Neural progenitor cell (in vitro differentiated cells): ENCODE measurements around the gene UCN. TPM values are rescaled to one million over a fixed set of nuclear protein-coding genes. Genes with fewer than 3 reads are reported as not detected.

Experiments used
- DNase-seq: peaks from one replicate; pipeline ENCODE4 v3.0.0-alpha.2; 2016; ENCODE audit warnings: low spot score
- H2AFZ ChIP-seq: fragments of 200-600 bp; sonication (generic); replicated peaks from 2 replicates; pipeline ENCODE4 v1.6.1; 2016; ENCODE audit warnings: antibody characterized with exemption
- H3F3A ChIP-seq: fragments of 200-600 bp; sonication (generic); 2 replicates; pipeline ENCODE4 v1.6.1; 2016; ENCODE audit warnings: antibody characterized with exemption, low read depth
- H3K27ac ChIP-seq: fragments of 200-600 bp; sonication (generic); 2 replicates; pipeline ENCODE4 v1.5.1; 2016; ENCODE audit warnings: mild to moderate bottlenecking
- H3K27me3 ChIP-seq: fragments of 200-600 bp; sonication (generic); 2 replicates; pipeline ENCODE4 v1.6.1; 2016; ENCODE audit warnings: mild to moderate bottlenecking, moderate library complexity
- H3K36me3 ChIP-seq: fragments of 200-600 bp; sonication (generic); 2 replicates; pipeline ENCODE4 v1.5.1; 2016
- H3K4me1 ChIP-seq: fragments of 200-600 bp; sonication (generic); 2 replicates; pipeline ENCODE4 v1.6.1; 2016; ENCODE audit warnings: mixed run types
- H3K4me2 ChIP-seq: fragments of 200-600 bp; sonication (generic); 2 replicates; pipeline ENCODE4 v1.6.1; 2016
- H3K4me3 ChIP-seq: fragments of 200-600 bp; sonication (generic); 2 replicates; pipeline ENCODE4 v1.5.1; 2016
- H3K79me2 ChIP-seq: fragments of 200-600 bp; sonication (generic); 2 replicates; pipeline ENCODE4 v1.6.1; 2016; ENCODE audit warnings: low read depth
- H3K9ac ChIP-seq: fragments of 200-600 bp; sonication (generic); 2 replicates; pipeline ENCODE4 v1.6.1; 2016
- H3K9me3 ChIP-seq: fragments of 200-600 bp; sonication (generic); 2 replicates; pipeline ENCODE4 v1.5.1; 2016; ENCODE audit warnings: low read depth
- H4K20me1 ChIP-seq: fragments of 200-600 bp; sonication (generic); 2 replicates; pipeline ENCODE4 v1.6.1; 2016; ENCODE audit warnings: low read depth
- H3K27ac Mint-ChIP-seq: 3 replicates; pipeline ENCODE4 v1.8.0; 2021; ENCODE audit warnings: mixed read lengths
- H3K27me3 Mint-ChIP-seq: 2 replicates; pipeline ENCODE4 v1.8.0; 2022; ENCODE audit warnings: low read depth, mild to moderate bottlenecking, inconsistent platforms, moderate library complexity, mixed read lengths; ENCODE audit not compliant: insufficient read depth
- H3K36me3 Mint-ChIP-seq: 3 replicates; pipeline ENCODE4 v1.8.0; 2021; ENCODE audit warnings: mixed read lengths
- H3K4me1 Mint-ChIP-seq: 3 replicates; pipeline ENCODE4 v1.8.0; 2021; ENCODE audit warnings: mixed read lengths
- H3K4me3 Mint-ChIP-seq: 3 replicates; pipeline ENCODE4 v1.8.0; 2021; ENCODE audit warnings: mild to moderate bottlenecking, moderate library complexity, mixed read lengths
- H3K9me3 Mint-ChIP-seq: 3 replicates; pipeline ENCODE4 v1.8.0; 2020; ENCODE audit warnings: mixed read lengths
- CTCF ChIP-seq: fragments of 200-600 bp; sonication (generic); IDR thresholded peaks from 2 replicates; pipeline ENCODE4 v1.5.1; 2017; ENCODE audit warnings: antibody characterized with exemption, mild to moderate bottlenecking
- EZH2 ChIP-seq: fragments of 200-600 bp; sonication (generic); IDR thresholded peaks from 2 replicates; pipeline ENCODE4 v1.6.1; 2017; ENCODE audit warnings: antibody characterized with exemption, mild to moderate bottlenecking, moderate library complexity
- EZH2phosphoT487 ChIP-seq: fragments of 200-600 bp; sonication (generic); IDR thresholded peaks from 2 replicates; pipeline ENCODE4 v1.6.1; 2017; ENCODE audit warnings: antibody characterized with exemption
- total RNA-seq: library from RNA; depleted of rRNA; stranded (reverse); fragments of >200 nt; gene quantifications from 2 replicates; pipeline ENCODE4 v1.2.3, GENCODE V29; 2015; ENCODE audit warnings: low replicate concordance

Gene UCN
- total RNA-seq, 1 donor from 2014 or later, result 0.56 TPM

- Histone ChIP-seq H3K4me1 (peaks cover 12% of the 10 kb centered on the region), H3K9me3 (no peaks in the 10 kb centered on the region), H3K27ac (no peak overlapping the region), H4K20me1 (peaks cover 37% of the 10 kb centered on the region), H3K4me3 (no peak overlapping the region), H3K79me2 (no peaks in the 10 kb centered on the region), H3K4me2 (peak overlapping the region; percentile 70), H3K9ac (no peak overlapping the region), H3F3A (peaks cover 12% of the 10 kb centered on the region), H3K36me3 (no peaks in the 10 kb centered on the region), H2AFZ (no peak overlapping the region), H3K27me3 (peaks cover 49% of the 10 kb centered on the region)
- H3K4me1 Mint-ChIP-seq, result no peaks in the 10 kb centered on the region
- TF ChIP-seq CTCF, result no peak
- TF ChIP-seq EZH2, result no peak
- TF ChIP-seq EZH2phosphoT487, result no peak
- H3K36me3 Mint-ChIP-seq, result peaks cover 3% of the 10 kb centered on the region
- H3K27me3 Mint-ChIP-seq, result peaks cover 31% of the 10 kb centered on the region
- no peak overlapping the region for H3K27ac Mint-ChIP-seq
- DNase-seq, result no peak
- no peaks in the 10 kb centered on the region for H3K9me3 Mint-ChIP-seq
- no peak overlapping the region for H3K4me3 Mint-ChIP-seq
Measured at GRCh38 chr2:27306136-27306535, 2.1 kb downstream of the UCN start.

- no peaks in the 10 kb centered on the region for H3K79me2 ChIP-seq
- H3K36me3 ChIP-seq, result no peaks in the 10 kb centered on the region
- peaks cover 3% of the 10 kb centered on the region for H3K36me3 Mint-ChIP-seq
- no peak for DNase-seq
- H2AFZ ChIP-seq, result no peak overlapping the region
- no peak overlapping the region for H3K4me3 Mint-ChIP-seq
- no peaks in the 10 kb centered on the region for H3K4me1 Mint-ChIP-seq
- peaks cover 29% of the 10 kb centered on the region for H3K27me3 Mint-ChIP-seq
- no peaks in the 10 kb centered on the region for H3K9me3 ChIP-seq
- no peak for TF ChIP-seq EZH2phosphoT487
- TF ChIP-seq EZH2, result no peak
- no peak for TF ChIP-seq CTCF
- no peak overlapping the region for H3K27ac Mint-ChIP-seq
- H3K4me2 ChIP-seq, result no peak overlapping the region
- H3K27me3 ChIP-seq, result peaks cover 49% of the 10 kb centered on the region
- H3K4me3 ChIP-seq, result no peak overlapping the region
- no peaks in the 10 kb centered on the region for H3K9me3 Mint-ChIP-seq
- peaks cover 37% of the 10 kb centered on the region for H4K20me1 ChIP-seq
- peaks cover 12% of the 10 kb centered on the region for H3F3A ChIP-seq
- H3K27ac ChIP-seq, result no peak overlapping the region
- H3K9ac ChIP-seq, result no peak overlapping the region
- peaks cover 12% of the 10 kb centered on the region for H3K4me1 ChIP-seq
Measured at GRCh38 chr2:27305516-27305915, 2.7 kb downstream of the UCN start.

- Histone ChIP-seq H3K4me2 (no peak overlapping the region), H3K4me3 (no peak overlapping the region), H4K20me1 (peaks cover 34% of the 10 kb centered on the region), H3K27me3 (peaks cover 49% of the 10 kb centered on the region), H3K79me2 (no peaks in the 10 kb centered on the region), H3F3A (peaks cover 12% of the 10 kb centered on the region), H3K9ac (no peak overlapping the region), H3K36me3 (no peaks in the 10 kb centered on the region), H2AFZ (no peak overlapping the region), H3K9me3 (no peaks in the 10 kb centered on the region), H3K27ac (no peak overlapping the region), H3K4me1 (peaks cover 12% of the 10 kb centered on the region)
- H3K27me3 Mint-ChIP-seq, result peaks cover 30% of the 10 kb centered on the region
- H3K9me3 Mint-ChIP-seq, result no peaks in the 10 kb centered on the region
- no peaks in the 10 kb centered on the region for H3K4me1 Mint-ChIP-seq
- no peak overlapping the region for H3K27ac Mint-ChIP-seq
- peaks cover 3% of the 10 kb centered on the region for H3K36me3 Mint-ChIP-seq
- no peak for DNase-seq
- no peak overlapping the region for H3K4me3 Mint-ChIP-seq
- TF ChIP-seq EZH2phosphoT487 (no peak), CTCF (no peak), EZH2 (no peak)
Measured at GRCh38 chr2:27304488-27305240, 3.6 kb downstream of the UCN start.
